GM10266 (cell line): Measurements from ENCODE around the gene CCDC9B.

Experiments
- DNase-seq: peaks from one replicate; pipeline ENCODE4 v3.0.0; 2012; ENCODE audit errors: extremely low spot score
- CTCF ChIP-seq: IDR thresholded peaks from 2 replicates; pipeline ENCODE4 v1.5.1; 2012; ENCODE audit warnings: mild to moderate bottlenecking, low read depth; ENCODE audit not compliant: control insufficient read depth, insufficient read depth; ENCODE audit errors: missing control alignments

The CCDC9B gene

GRCh38 chr15:40337597-40337996 lies 3.1 kb downstream of the CCDC9B start:
- no peak for TF ChIP-seq CTCF
- no peak for DNase-seq

- TF ChIP-seq CTCF, result peak; percentile 66
- DNase-seq, result peak; percentile 72
Measured at GRCh38 chr15:40336744-40337122, 4.0 kb downstream of the CCDC9B start.

GRCh38 chr15:40335938-40336743 lies 4.6 kb downstream of the CCDC9B start:
- no peak for DNase-seq
- no peak for TF ChIP-seq CTCF

- DNase-seq, result no peak
- TF ChIP-seq CTCF, result no peak
Measured at GRCh38 chr15:40334941-40335795, 5.6 kb downstream of the CCDC9B start.

- DNase-seq, result no peak
- no peak for TF ChIP-seq CTCF
Measured at GRCh38 chr15:40334541-40334940, 6.2 kb downstream of the CCDC9B start.

GRCh38 chr15:40333922-40334492 lies 6.7 kb downstream of the CCDC9B start:
- no peak for TF ChIP-seq CTCF
- DNase-seq, result no peak
